LNCAP (cell line): ENCODE measurements around the gene PRDM16.

Source experiments
- CTCF ChIP-seq: fragments of 450-650 bp; IDR thresholded peaks from 2 replicates; pipeline ENCODE4 v1.5.1; 2017; ENCODE audit warnings: mild to moderate bottlenecking

The PRDM16 gene

DNA sequence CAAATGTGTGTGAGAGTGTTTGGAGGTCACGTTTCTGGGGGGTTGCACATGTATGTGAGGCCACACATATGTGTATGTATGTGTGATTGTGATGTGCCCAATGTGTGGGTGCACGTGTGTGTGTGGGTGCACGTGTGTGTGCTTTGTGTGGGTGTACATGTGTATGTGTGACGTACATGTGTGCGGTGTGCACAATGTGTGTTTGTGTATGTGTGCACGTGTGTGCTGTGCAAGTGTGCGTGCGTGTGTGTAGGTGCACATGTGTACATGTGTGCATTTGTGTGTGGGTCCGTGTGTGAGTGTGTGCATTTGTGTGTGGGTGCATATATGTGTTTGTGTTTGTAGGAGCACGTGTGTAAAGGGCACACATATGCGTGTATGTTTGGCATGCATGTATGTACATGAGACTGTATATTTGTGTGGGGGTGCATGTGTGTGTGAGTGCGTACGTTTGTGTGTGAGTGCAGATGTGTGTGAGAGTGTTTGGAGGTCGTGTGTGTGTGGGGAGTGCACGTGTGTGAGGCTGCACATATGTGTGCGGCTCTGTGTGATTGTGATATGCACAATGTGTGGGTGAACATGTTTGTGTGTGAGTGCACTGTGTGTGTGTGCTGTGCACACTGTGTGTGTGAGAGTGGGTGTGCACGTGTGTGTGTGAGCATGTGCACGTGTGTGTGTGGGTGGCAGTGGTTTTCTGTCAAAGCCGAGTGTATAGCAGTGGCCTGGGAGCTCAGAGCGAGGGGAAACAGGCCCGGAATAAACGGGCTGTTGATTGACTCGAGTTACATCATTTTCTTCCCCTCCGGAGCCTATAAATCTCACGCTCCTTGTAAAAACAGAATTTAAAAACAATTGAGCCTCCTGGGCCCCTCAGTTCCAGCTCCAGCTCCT is 252.8 kb downstream of the PRDM16 start:
- no peak for TF ChIP-seq CTCF

DNA sequence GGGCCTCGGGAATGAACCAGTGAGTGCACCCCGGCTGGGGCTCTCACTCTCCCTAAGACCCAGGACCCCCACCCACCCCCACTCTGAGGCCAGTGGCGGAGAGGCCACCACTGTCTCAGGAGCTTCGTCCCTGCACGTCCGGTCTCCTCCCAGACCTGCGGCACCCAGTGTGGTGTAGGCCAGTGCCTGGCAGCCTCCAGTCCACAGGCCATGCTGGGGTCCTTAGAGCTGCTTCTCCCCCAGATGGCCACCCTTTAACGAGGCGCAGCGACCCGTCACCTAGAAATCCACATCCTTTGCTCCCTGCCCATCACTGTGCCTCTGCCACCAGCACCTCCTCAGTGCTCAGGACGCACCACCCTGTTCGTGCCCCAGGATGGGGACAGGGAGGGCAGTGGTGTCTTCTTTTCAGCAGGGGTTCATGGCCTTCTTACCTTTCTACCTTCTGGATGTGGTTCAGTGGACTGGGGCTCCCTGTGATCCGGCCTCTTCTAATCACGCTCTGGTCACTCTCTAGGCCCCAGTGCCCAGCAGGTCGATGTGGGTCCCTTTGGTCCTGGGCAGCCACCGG is 253.5 kb downstream of the PRDM16 start:
- TF ChIP-seq CTCF, result no peak

- TF ChIP-seq CTCF, result no peak
These were observed 254.2 kb downstream of the PRDM16 start for GRCh38 chr1:3323021-3323795.

- no peak for TF ChIP-seq CTCF
These were observed 255.0 kb downstream of the PRDM16 start for GRCh38 chr1:3323796-3324703.

- no peak for TF ChIP-seq CTCF
These were observed 255.9 kb downstream of the PRDM16 start for GRCh38 chr1:3324704-3325535.

DNA sequence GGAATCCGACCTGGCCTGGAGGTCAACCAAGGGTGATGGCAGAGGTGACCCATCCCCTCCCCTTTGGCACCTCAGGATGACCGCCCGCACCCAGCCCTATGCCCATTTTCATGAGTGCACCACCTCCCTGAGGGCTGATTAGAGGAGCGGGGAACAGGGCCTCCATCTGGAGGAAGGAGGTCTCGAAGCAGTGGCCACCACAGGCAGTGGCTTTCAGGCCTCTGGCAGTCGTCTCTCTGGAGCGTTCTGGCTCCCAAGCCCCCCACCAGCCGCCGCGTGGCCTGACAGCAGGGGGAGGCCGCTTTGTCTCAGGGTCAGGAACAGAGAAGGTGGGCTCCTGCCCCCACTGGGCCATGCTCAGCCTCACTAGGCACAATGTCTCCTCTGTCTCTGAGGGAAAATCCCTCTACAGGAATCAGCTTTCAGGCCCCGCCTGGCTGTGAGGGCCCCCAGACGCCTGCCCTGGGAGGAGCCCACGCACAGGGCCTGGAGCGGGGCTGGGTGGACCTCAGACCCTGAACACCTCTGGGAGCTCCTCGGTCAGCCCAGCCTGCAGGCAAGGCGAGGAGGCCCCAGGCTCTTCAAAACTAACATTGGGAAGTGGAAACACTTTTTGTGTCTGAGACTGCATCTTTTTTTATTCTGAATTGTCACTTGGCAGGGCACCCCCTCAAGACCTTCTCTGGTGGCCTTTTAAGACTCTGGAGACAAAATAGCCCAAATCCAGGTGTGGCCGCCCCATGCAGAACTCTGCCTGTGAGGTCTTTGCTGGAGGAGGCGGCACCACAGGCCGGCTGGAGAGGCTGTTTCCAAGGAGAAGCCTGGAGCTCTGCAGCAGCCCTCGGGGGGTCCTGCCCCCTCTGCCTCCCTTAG is 257.7 kb downstream of the PRDM16 start:
- no peak for TF ChIP-seq CTCF
